ENCODE measurements around the gene ITSN2. TPM values are rescaled to one million over a fixed set of nuclear protein-coding genes. Genes with fewer than 3 reads are reported as not detected.
A peak's percentile ranks its signal among the peaks of the same experiment; 100 is the strongest.
"Not testable (repeated sequence)": the region's sequence is repeated elsewhere in the genome, so short reads cannot be mapped to it uniquely, and the experiment has no call there.

ITSN2 gene
- total and polyA plus RNA-seq, 3 experiments from 2014 or later = 71.2 to 76.7 (median 76.1) TPM

- peaks cover 0 to 6% (median 3%) of the 10 kb centered on the region in 3 donors for H3K36me3 Mint-ChIP-seq
- H3K4me3 Mint-ChIP-seq = peak overlapping the region in 1 of 7 donors; percentile 33
- no peaks in the 10 kb centered on the region for H3K27me3 ChIP-seq (ENCODE audit: insufficient read depth, low read length, poor library complexity, severe bottlenecking)
- H3K4me3 ChIP-seq (ENCODE audit: low read length) = no peak overlapping the region
- H3K9me3 Mint-ChIP-seq = no peaks in the 10 kb centered on the region
- H3K27me3 Mint-ChIP-seq = no peaks in the 10 kb centered on the region
- H3K27ac Mint-ChIP-seq = peak overlapping the region in 3 of 8 donors; percentile 2 to 78 (median 33)
- DNase-seq = no peak
- CTCF ChIA-PET = interaction anchor here (0.9 to 1.1 kb wide), 2 partner anchors 11 to 20 kb away, joined by 3 to 4 read pairs; no protein-coding TSS in a partner anchor
- H3K4me1 ChIP-seq (ENCODE audit: insufficient read depth, low read length) = peaks cover 27% of the 10 kb centered on the region
- peaks cover 74 to 86% (median 82%) of the 10 kb centered on the region in 3 donors for H3K4me1 Mint-ChIP-seq
- H3K27ac ChIP-seq (ENCODE audit: low read depth, low read length) = no peak overlapping the region
- H3K36me3 ChIP-seq (ENCODE audit: insufficient read depth, low read length) = peaks cover 4% of the 10 kb centered on the region
- POLR2A ChIA-PET = no interaction called here
- H3K9me3 ChIP-seq (ENCODE audit: low read length) = no peaks in the 10 kb centered on the region
Measured at GRCh38 chr2:24339856-24340262, 20.5 kb downstream of the ITSN2 start.

- Mint-ChIP-seq H3K4me1 (peaks cover 75 to 86% (median 80%) of the 10 kb centered on the region in 3 donors), H3K4me3 (peak overlapping the region in 1 of 7 donors; percentile 1), H3K27ac (peak overlapping the region in 2 of 8 donors; percentile 33 to 48)
- DNase-seq; H3K27me3 ChIP-seq (ENCODE audit: insufficient read depth, low read length, poor library complexity, severe bottlenecking); H3K36me3 ChIP-seq (ENCODE audit: insufficient read depth, low read length); H3K9me3 ChIP-seq (ENCODE audit: low read length); H3K4me3 ChIP-seq (ENCODE audit: low read length); H3K9me3 Mint-ChIP-seq; H3K27ac ChIP-seq (ENCODE audit: low read depth, low read length); H3K27me3 Mint-ChIP-seq; H3K36me3 Mint-ChIP-seq; POLR2A ChIA-PET: not testable (repeated sequence)
- CTCF ChIA-PET = interaction anchor here (1.1 kb wide), 1 partner anchor 10 kb away, joined by 4 read pairs; no protein-coding TSS in a partner anchor
- peaks cover 25% of the 10 kb centered on the region for H3K4me1 ChIP-seq (ENCODE audit: insufficient read depth, low read length)
Measured at GRCh38 chr2:24339098-24339497, 21.2 kb downstream of the ITSN2 start.

- no peak overlapping the region for H3K27ac ChIP-seq (ENCODE audit: low read depth, low read length)
- peaks cover 0 to 6% (median 3%) of the 10 kb centered on the region in 3 donors for H3K36me3 Mint-ChIP-seq
- H3K27ac Mint-ChIP-seq = peak overlapping the region in 4 of 8 donors; percentile 8 to 71 (median 51)
- ChIA-PET CTCF (interaction anchor here (0.7 kb wide), 1 partner anchor 9 kb away, joined by 3 read pairs; no protein-coding TSS in a partner anchor), POLR2A (no interaction called here)
- no peak overlapping the region for H3K4me3 ChIP-seq (ENCODE audit: low read length)
- H3K4me1 Mint-ChIP-seq = peaks cover 74 to 85% (median 79%) of the 10 kb centered on the region in 3 donors
- peak overlapping the region in 1 of 7 donors; percentile 9 for H3K4me3 Mint-ChIP-seq
- no peaks in the 10 kb centered on the region for H3K9me3 Mint-ChIP-seq
- peaks cover 14% of the 10 kb centered on the region for H3K4me1 ChIP-seq (ENCODE audit: insufficient read depth, low read length)
- no peaks in the 10 kb centered on the region for H3K27me3 Mint-ChIP-seq
- H3K9me3 ChIP-seq (ENCODE audit: low read length) = no peaks in the 10 kb centered on the region
- no peaks in the 10 kb centered on the region for H3K27me3 ChIP-seq (ENCODE audit: insufficient read depth, low read length, poor library complexity, severe bottlenecking)
- DNase-seq = no peak
- H3K36me3 ChIP-seq (ENCODE audit: insufficient read depth, low read length) = peaks cover 4% of the 10 kb centered on the region
Measured at GRCh38 chr2:24337890-24338289, 22.4 kb downstream of the ITSN2 start.

- no peak overlapping the region for H3K27ac ChIP-seq (ENCODE audit: low read depth, low read length)
- H3K9me3 ChIP-seq (ENCODE audit: low read length) = no peaks in the 10 kb centered on the region
- no peaks in the 10 kb centered on the region for H3K9me3 Mint-ChIP-seq
- DNase-seq = no peak
- no peaks in the 10 kb centered on the region for H3K27me3 ChIP-seq (ENCODE audit: insufficient read depth, low read length, poor library complexity, severe bottlenecking)
- no peaks in the 10 kb centered on the region for H3K36me3 ChIP-seq (ENCODE audit: insufficient read depth, low read length)
- CTCF ChIA-PET = interaction anchor here (0.7 kb wide), 1 partner anchor 291 kb away, joined by 3 read pairs; no protein-coding TSS in a partner anchor
- H3K27me3 Mint-ChIP-seq = no peaks in the 10 kb centered on the region
- H3K4me3 Mint-ChIP-seq = no peak overlapping the region
- peaks cover 0 to 6% (median 3%) of the 10 kb centered on the region in 3 donors for H3K36me3 Mint-ChIP-seq
- peaks cover 9% of the 10 kb centered on the region for H3K4me1 ChIP-seq (ENCODE audit: insufficient read depth, low read length)
- no peak overlapping the region for H3K4me3 ChIP-seq (ENCODE audit: low read length)
- peak overlapping the region in 1 of 8 donors; percentile 16 for H3K27ac Mint-ChIP-seq
- peaks cover 70 to 85% (median 78%) of the 10 kb centered on the region in 3 donors for H3K4me1 Mint-ChIP-seq
- POLR2A ChIA-PET = no interaction called here
Measured at GRCh38 chr2:24336811-24337210, 23.5 kb downstream of the ITSN2 start.

- Mint-ChIP-seq H3K4me1 (peaks cover 59 to 81% (median 70%) of the 10 kb centered on the region in 3 donors), H3K36me3 (peaks cover 0 to 8% (median 6%) of the 10 kb centered on the region in 3 donors), H3K4me3 (no peak overlapping the region), H3K9me3 (no peaks in the 10 kb centered on the region), H3K27ac (no peak overlapping the region), H3K27me3 (no peaks in the 10 kb centered on the region)
- Histone ChIP-seq H3K4me3 (ENCODE audit: low read length) (no peak overlapping the region), H3K4me1 (ENCODE audit: insufficient read depth, low read length) (peaks cover 18% of the 10 kb centered on the region), H3K27me3 (ENCODE audit: insufficient read depth, low read length, poor library complexity, severe bottlenecking) (no peaks in the 10 kb centered on the region), H3K36me3 (ENCODE audit: insufficient read depth, low read length) (no peaks in the 10 kb centered on the region), H3K27ac (ENCODE audit: low read depth, low read length) (no peak overlapping the region), H3K9me3 (ENCODE audit: low read length) (no peaks in the 10 kb centered on the region)
- no peak for DNase-seq
- CTCF ChIA-PET = interaction anchor here (1.1 kb wide), 1 partner anchor 16 kb away, joined by 3 read pairs; no protein-coding TSS in a partner anchor
- POLR2A ChIA-PET = no interaction called here
Measured at GRCh38 chr2:24334245-24334633, 26.1 kb downstream of the ITSN2 start.

- ChIA-PET POLR2A (no interaction called here), CTCF (no interaction called here)
- H3K36me3 ChIP-seq (ENCODE audit: insufficient read depth, low read length) = no peaks in the 10 kb centered on the region
- no peak overlapping the region for H3K4me3 ChIP-seq (ENCODE audit: low read length)
- Mint-ChIP-seq H3K27ac (peak overlapping the region in 3 of 8 donors; percentile 26 to 46 (median 38)), H3K4me1 (peaks cover 51 to 79% (median 66%) of the 10 kb centered on the region in 3 donors), H3K4me3 (peak overlapping the region in 1 of 7 donors; percentile 9), H3K27me3 (no peaks in the 10 kb centered on the region), H3K36me3 (peaks cover 0 to 8% (median 6%) of the 10 kb centered on the region in 3 donors), H3K9me3 (no peaks in the 10 kb centered on the region)
- no peaks in the 10 kb centered on the region for H3K9me3 ChIP-seq (ENCODE audit: low read length)
- no peak for DNase-seq
- H3K27ac ChIP-seq (ENCODE audit: low read depth, low read length) = no peak overlapping the region
- H3K27me3 ChIP-seq (ENCODE audit: insufficient read depth, low read length, poor library complexity, severe bottlenecking) = no peaks in the 10 kb centered on the region
- peaks cover 13% of the 10 kb centered on the region for H3K4me1 ChIP-seq (ENCODE audit: insufficient read depth, low read length)
Measured at GRCh38 chr2:24332791-24333540, 27.4 kb downstream of the ITSN2 start.

- no peaks in the 10 kb centered on the region for H3K9me3 ChIP-seq (ENCODE audit: low read length)
- H3K4me3 Mint-ChIP-seq = peak overlapping the region in 3 of 7 donors; percentile 3 to 29 (median 28)
- H3K36me3 Mint-ChIP-seq = peaks cover 0 to 14% (median 5%) of the 10 kb centered on the region in 3 donors
- peak overlapping the region in 5 of 8 donors; percentile 42 to 66 (median 46) for H3K27ac Mint-ChIP-seq
- H3K36me3 ChIP-seq (ENCODE audit: insufficient read depth, low read length) = no peaks in the 10 kb centered on the region
- peaks cover 44 to 80% (median 56%) of the 10 kb centered on the region in 3 donors for H3K4me1 Mint-ChIP-seq
- peaks cover 13% of the 10 kb centered on the region for H3K4me1 ChIP-seq (ENCODE audit: insufficient read depth, low read length)
- POLR2A ChIA-PET = no interaction called here
- CTCF ChIA-PET = interaction anchor here (1.8 kb wide), 1 partner anchor 9 kb away, joined by 4 read pairs; no protein-coding TSS in a partner anchor
- no peak overlapping the region for H3K27ac ChIP-seq (ENCODE audit: low read depth, low read length)
- H3K4me3 ChIP-seq (ENCODE audit: low read length) = no peak overlapping the region
- no peaks in the 10 kb centered on the region for H3K27me3 ChIP-seq (ENCODE audit: insufficient read depth, low read length, poor library complexity, severe bottlenecking)
- DNase-seq = no peak
- no peaks in the 10 kb centered on the region for H3K27me3 Mint-ChIP-seq
- no peaks in the 10 kb centered on the region for H3K9me3 Mint-ChIP-seq
Measured at GRCh38 chr2:24330161-24330560, 30.2 kb downstream of the ITSN2 start.

GRCh38 chr2:24329700-24330099 lies 30.6 kb downstream of the ITSN2 start:
- Mint-ChIP-seq H3K27me3 (no peaks in the 10 kb centered on the region), H3K9me3 (no peaks in the 10 kb centered on the region), H3K4me3 (peak overlapping the region in 1 of 7 donors; percentile 28), H3K4me1 (peaks cover 45 to 84% (median 56%) of the 10 kb centered on the region in 3 donors), H3K36me3 (peaks cover 0 to 16% (median 5%) of the 10 kb centered on the region in 3 donors), H3K27ac (no peak overlapping the region)
- Histone ChIP-seq H3K36me3 (ENCODE audit: insufficient read depth, low read length) (no peaks in the 10 kb centered on the region), H3K4me1 (ENCODE audit: insufficient read depth, low read length) (peaks cover 13% of the 10 kb centered on the region), H3K4me3 (ENCODE audit: low read length) (no peak overlapping the region), H3K27me3 (ENCODE audit: insufficient read depth, low read length, poor library complexity, severe bottlenecking) (no peaks in the 10 kb centered on the region), H3K27ac (ENCODE audit: low read depth, low read length) (no peak overlapping the region), H3K9me3 (ENCODE audit: low read length) (no peaks in the 10 kb centered on the region)
- DNase-seq = no peak
- CTCF ChIA-PET = interaction anchor here (1.8 kb wide), 1 partner anchor 10 kb away, joined by 4 read pairs; no protein-coding TSS in a partner anchor
- POLR2A ChIA-PET = no interaction called here
